RWPE1 (cell line): Measurements from ENCODE around the gene NELFB.
"Not testable (repeated sequence)": the region's sequence is repeated elsewhere in the genome, so short reads cannot be mapped to it uniquely, and the experiment has no call there.

Experiments used
- CTCF ChIA-PET: fragments of 350-600 bp; sonication (Branson Sonifier 250); formaldehyde crosslinking; extraction: SDS; loops from one replicate; lab custom pipeline; 2021; lab: Yijun Ruan, JAX
- POLR2A ChIA-PET: fragments of 400-600 bp; formaldehyde crosslinking; extraction: SDS; loops from one replicate; lab custom pipeline; 2020; ENCODE audit warnings: antibody characterized with exemption; ENCODE audit not compliant: low non-redundant PET; lab: Yijun Ruan, JAX
- DNase-seq: peaks from one replicate; pipeline ENCODE4 v3.0.0; 2012; ENCODE audit warnings: low spot score
- H3K27ac ChIP-seq: fragments of 450-650 bp; 2 replicates; pipeline ENCODE4 v1.5.1; 2017
- CTCF ChIP-seq: fragments of 450-650 bp; conservative IDR thresholded peaks from 2 replicates; pipeline ENCODE4 v1.5.1; 2017; ENCODE audit warnings: low read depth, mild to moderate bottlenecking

Gene NELFB

GRCh38 chr9:137241490-137242268 is 13.4 kb upstream of the NELFB start:
- ChIA-PET CTCF (interaction anchor here (1.0 to 2.1 kb wide), 3 partner anchors 12 to 15 kb away, joined by 3 to 10 read pairs (median 3); no protein-coding TSS in a partner anchor), POLR2A (interaction anchor here (0.6 to 2.0 kb wide), 9 partner anchors 12 to 53 kb away, joined by 3 to 9 read pairs (median 4); partner anchors contain the start of genes ANAPC2, NELFB, SSNA1 and TOR4A)
- TF ChIP-seq CTCF, result no peak
- H3K27ac ChIP-seq, result peak overlapping the region; percentile 100
- DNase-seq, result peak; percentile 89

DNA sequence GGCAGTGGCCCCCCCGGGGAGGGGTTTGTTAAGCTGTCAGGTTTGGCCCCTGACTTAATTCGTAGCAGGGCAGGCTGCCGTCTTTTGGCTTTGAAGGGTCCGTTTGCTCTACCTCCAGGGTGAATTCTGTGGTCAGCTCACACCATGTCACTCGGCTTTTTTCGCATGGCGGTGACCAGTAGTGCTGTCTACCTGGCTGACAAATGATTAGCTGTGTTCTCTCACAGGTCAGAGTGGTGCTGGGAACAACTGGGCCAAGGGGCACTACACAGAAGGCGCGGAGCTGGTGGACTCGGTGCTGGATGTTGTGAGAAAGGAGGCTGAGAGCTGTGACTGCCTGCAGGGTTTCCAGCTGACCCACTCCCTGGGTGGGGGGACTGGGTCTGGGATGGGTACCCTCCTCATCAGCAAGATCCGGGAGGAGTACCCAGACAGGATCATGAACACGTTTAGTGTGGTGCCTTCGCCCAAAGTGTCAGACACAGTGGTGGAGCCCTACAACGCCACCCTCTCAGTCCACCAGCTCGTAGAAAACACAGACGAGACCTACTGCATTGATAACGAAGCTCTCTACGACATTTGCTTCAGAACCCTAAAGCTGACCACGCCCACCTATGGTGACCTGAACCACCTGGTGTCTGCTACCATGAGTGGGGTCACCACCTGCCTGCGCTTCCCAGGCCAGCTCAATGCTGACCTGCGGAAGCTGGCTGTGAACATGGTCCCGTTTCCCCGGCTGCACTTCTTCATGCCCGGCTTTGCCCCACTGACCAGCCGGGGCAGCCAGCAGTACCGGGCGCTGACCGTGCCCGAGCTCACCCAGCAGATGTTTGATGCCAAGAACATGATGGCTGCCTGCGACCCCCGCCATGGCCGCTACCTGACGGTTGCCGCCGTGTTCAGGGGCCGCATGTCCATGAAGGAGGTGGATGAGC is 12.6 kb upstream of the NELFB start:
- H3K27ac ChIP-seq, result peak overlapping the region; percentile 100
- DNase-seq, result no peak
- POLR2A ChIA-PET, result interaction anchor here (0.6 to 1.6 kb wide), 6 partner anchors 11 to 66 kb away, joined by 3 to 9 read pairs (median 4); partner anchors contain the start of genes ANAPC2, NELFB, SSNA1 and TOR4A
- CTCF ChIA-PET, result interaction anchor here (0.7 to 2.1 kb wide), 4 partner anchors 11 to 841 kb away, joined by 3 to 10 read pairs (median 3); no protein-coding TSS in a partner anchor
- no peak for TF ChIP-seq CTCF

GRCh38 chr9:137243266-137243625 is 11.9 kb upstream of the NELFB start:
- CTCF ChIA-PET, result interaction anchor here (0.7 to 2.1 kb wide), 2 partner anchors 10 to 842 kb away, joined by 3 to 10 read pairs; no protein-coding TSS in a partner anchor
- DNase-seq, result not testable (repeated sequence)
- H3K27ac ChIP-seq, result peak overlapping the region; percentile 100
- POLR2A ChIA-PET, result interaction anchor here (1.3 to 1.6 kb wide), 3 partner anchors 11 to 67 kb away, joined by 4 to 9 read pairs (median 5); partner anchors contain the start of genes ANAPC2, NELFB and SSNA1

- ChIA-PET POLR2A (interaction anchor here (1.3 to 1.7 kb wide), 3 partner anchors 9 to 67 kb away, joined by 4 to 8 read pairs (median 7); no protein-coding TSS in a partner anchor), CTCF (interaction anchor here (0.7 to 2.1 kb wide), 3 partner anchors 9 to 842 kb away, joined by 3 to 10 read pairs (median 4); no protein-coding TSS in a partner anchor)
- no peak for TF ChIP-seq CTCF
- peak overlapping the region; percentile 100 for H3K27ac ChIP-seq
- peak; percentile 49 for DNase-seq
Observed at GRCh38 chr9:137243626-137244485, 11.3 kb upstream of the NELFB start.

DNA sequence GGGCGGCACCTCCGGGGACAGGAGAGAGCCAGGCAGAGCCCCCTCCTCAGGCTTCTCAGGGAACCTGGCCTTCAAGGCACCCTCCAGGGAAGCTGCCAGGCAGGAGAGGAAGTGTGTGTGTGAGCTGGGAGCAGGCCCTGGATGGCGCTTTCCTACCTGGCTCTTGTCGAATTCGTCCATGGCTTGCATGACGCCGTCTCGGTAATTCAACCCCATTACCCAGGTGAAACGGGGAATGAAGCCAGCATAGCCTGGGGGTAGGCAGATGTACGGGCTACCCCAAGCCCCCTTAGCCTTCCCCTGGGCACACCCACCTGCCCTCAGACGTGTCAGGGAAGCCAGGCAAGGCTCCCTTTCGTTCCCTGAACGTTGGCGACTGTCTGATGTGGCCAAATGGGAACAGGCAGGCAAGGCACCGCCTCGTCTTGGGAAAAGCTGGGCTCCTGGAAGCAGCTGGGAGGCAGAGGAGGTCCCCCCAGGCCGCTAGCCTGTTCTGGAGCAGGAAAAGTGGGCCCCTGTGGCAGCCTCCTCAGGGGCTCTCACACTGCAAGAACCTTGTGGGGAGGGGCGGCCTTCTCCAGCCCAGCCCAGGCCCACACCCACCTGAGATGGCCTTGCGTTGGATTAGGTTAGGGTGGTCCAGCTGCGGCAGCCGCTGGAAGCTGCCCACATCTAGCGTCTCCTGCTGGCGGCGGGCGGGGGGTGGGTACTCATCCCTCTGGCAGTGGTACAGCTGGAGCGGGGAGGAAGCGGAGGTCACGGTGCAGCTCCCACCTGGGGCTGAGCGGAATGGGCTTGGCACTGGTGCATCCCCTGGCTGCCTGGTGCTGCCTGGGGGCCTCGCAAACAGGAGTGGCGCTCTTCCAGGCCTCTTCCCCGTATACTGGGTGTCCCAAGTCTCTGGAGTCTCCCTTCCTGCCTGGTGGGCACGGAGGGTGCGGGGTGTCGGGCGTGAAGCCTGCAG is 10.4 kb upstream of the NELFB start:
- DNase-seq, result no peak
- CTCF ChIA-PET, result interaction anchor here (0.6 to 1.0 kb wide), 3 partner anchors 8 to 389 kb away, joined by 4 to 6 read pairs (median 4); no protein-coding TSS in a partner anchor
- no peak; the same call in 1 of the 2 replicates for TF ChIP-seq CTCF
- POLR2A ChIA-PET, result interaction anchor here (1.3 to 1.7 kb wide), 2 partner anchors 8 to 9 kb away, joined by 7 to 8 read pairs; no protein-coding TSS in a partner anchor
- peak overlapping the region; percentile 100 for H3K27ac ChIP-seq
